Measurements from ENCODE around the gene TAMM41.
A peak's percentile ranks its signal among the peaks of the same experiment; 100 is the strongest.
"Not testable (repeated sequence)": the region's sequence is repeated elsewhere in the genome, so short reads cannot be mapped to it uniquely, and the experiment has no call there.

The TAMM41 gene

GRCh38 chr3:11759996-11760395 is 86.7 kb downstream of the TAMM41 start:
- H3K4me3 ChIP-seq (ENCODE audit: low read depth, low read length), result no peak overlapping the region
- DNase-seq (ENCODE audit: low read depth), result no peak
- TF ChIP-seq MYC (IDR thresholded peaks at IDR 0.05; ENCODE audit: low read depth, low read length) (no peak), CTCF (IDR thresholded peaks at IDR 0.05; ENCODE audit: low read depth, low read length) (no peak), POLR2A (IDR thresholded peaks at IDR 0.05; ENCODE audit: extremely low read depth, insufficient read length) (no peak), MAX (IDR thresholded peaks at IDR 0.05; ENCODE audit: low read depth, low read length) (no peak)

DNA sequence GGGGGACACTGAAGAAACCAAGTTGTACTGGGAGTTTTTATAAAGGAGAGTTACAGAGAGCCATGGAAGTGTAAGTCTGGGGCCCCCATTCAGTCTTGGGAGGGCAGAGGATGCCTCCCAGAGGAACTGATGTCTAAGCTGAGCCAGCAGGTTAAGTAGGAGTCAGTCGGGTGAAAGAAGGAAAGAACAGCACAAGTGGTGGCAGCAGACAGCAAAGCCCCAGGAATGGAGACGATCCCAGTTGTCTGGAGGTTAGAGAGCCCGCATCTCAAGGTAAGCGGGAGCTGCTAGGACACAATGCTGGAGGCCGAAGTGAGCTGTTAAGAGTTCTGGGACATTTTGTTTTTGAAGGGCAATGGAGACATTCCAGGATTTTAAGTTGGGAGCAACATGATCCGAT is 88.8 kb downstream of the TAMM41 start:
- no peak overlapping the region for H3K4me3 ChIP-seq (ENCODE audit: low read depth, low read length)
- TF ChIP-seq MAX (IDR thresholded peaks at IDR 0.05; ENCODE audit: low read depth, low read length), result no peak
- no peak for TF ChIP-seq CTCF (IDR thresholded peaks at IDR 0.05; ENCODE audit: low read depth, low read length)
- TF ChIP-seq POLR2A (IDR thresholded peaks at IDR 0.05; ENCODE audit: extremely low read depth, insufficient read length), result no peak
- TF ChIP-seq MYC (IDR thresholded peaks at IDR 0.05; ENCODE audit: low read depth, low read length), result no peak
- DNase-seq (ENCODE audit: low read depth), result no peak

GRCh38 chr3:11757441-11757875 is 89.2 kb downstream of the TAMM41 start:
- TF ChIP-seq MAX (IDR thresholded peaks at IDR 0.05; ENCODE audit: low read depth, low read length) (peak; percentile 51; the same call in 1 of the 2 replicates), CTCF (IDR thresholded peaks at IDR 0.05; ENCODE audit: low read depth, low read length) (no peak), POLR2A (IDR thresholded peaks at IDR 0.05; ENCODE audit: extremely low read depth, insufficient read length) (no peak)
- H3K4me3 ChIP-seq (ENCODE audit: low read depth, low read length), result no peak overlapping the region
- peak; percentile 74 for DNase-seq (ENCODE audit: low read depth)

DNA sequence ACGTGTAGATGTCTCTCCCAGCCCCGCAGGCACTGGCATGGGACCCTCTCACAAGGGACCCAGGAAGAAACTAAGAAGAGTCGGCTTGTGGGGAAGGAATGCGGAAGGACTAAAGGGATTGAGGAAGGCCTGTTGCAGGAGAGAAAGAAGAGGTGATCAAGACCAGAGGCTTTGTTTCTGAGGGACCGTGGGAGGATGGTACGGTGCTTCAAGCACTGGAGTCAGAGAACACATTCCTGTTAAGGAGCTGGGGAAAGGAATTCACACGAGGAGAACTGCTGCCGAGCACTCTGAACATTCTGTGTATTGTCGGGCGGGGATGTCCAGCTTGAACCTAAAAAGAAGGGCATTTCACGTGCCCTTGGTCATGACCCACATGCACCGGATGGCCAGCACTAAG is 91.4 kb downstream of the TAMM41 start:
- TF ChIP-seq MYC (IDR thresholded peaks at IDR 0.05; ENCODE audit: low read depth, low read length), result no peak
- no peak for TF ChIP-seq MAX (IDR thresholded peaks at IDR 0.05; ENCODE audit: low read depth, low read length)
- TF ChIP-seq POLR2A (IDR thresholded peaks at IDR 0.05; ENCODE audit: extremely low read depth, insufficient read length), result no peak
- no peak for TF ChIP-seq CTCF (IDR thresholded peaks at IDR 0.05; ENCODE audit: low read depth, low read length)
- no peak for DNase-seq (ENCODE audit: low read depth)
- no peak overlapping the region for H3K4me3 ChIP-seq (ENCODE audit: low read depth, low read length)

GRCh38 chr3:11752254-11752653 is 94.4 kb downstream of the TAMM41 start:
- not testable (repeated sequence) for H3K4me3 ChIP-seq (ENCODE audit: low read depth, low read length); DNase-seq (ENCODE audit: low read depth)

DNA sequence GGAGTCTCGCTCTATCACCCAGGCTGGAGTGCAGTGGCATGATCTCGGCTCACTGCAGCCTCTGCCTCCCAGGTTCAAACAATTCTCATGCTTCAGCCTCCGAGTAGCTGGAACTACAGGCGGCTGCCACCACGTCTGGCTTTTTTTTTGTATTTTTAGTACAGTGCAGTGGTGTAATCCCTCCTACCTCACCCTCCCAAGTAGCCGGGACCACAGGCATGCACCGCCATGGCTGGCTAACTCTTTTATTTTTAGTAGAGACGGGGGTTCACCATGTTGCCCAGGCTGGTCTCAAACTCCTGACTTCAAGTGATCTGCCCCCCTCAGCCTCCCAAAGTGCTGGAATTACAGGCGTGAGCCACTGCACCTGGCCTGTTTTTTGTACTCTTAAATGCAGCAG is 98.4 kb downstream of the TAMM41 start:
- not testable (repeated sequence) for DNase-seq (ENCODE audit: low read depth); H3K4me3 ChIP-seq (ENCODE audit: low read depth, low read length)
